IMR-90 (cell line): ENCODE measurements around the gene ALCAM. TPM values are rescaled to one million over a fixed set of nuclear protein-coding genes. Genes with fewer than 3 reads are reported as not detected.

Experiments
- ATAC-seq: fragments of 200-7000 bp; cut with Tn5 transposase; 2 replicates; pipeline ENCODE4 v1.9.1; 2020; ENCODE audit warnings: low read depth, mild to moderate bottlenecking, moderate library complexity
- BruUV-seq: library from RNA; stranded (reverse); fragments of 400-500 nt; replicated peaks from 2 replicates; lab custom pipeline; 2021; lab: Mats Ljungman, UMichigan
- CTCF ChIA-PET: fragments of 300-600 bp; formaldehyde crosslinking; extraction: SDS; loops from one replicate; lab custom pipeline; 2021; ENCODE audit warnings: antibody characterized with exemption; lab: Yijun Ruan, JAX
- POLR2A ChIA-PET: fragments of 300-600 bp; sonication (Branson Sonifier 250); formaldehyde crosslinking; loops from one replicate; lab custom pipeline; 2022; ENCODE audit warnings: antibody characterized with exemption; ENCODE audit not compliant: unreplicated experiment; lab: Charles Lee
- DNase-seq: peaks from one replicate; pipeline ENCODE4 v3.0.0; 2013
- H2AFZ ChIP-seq: replicated peaks from 2 replicates; pipeline ENCODE3; 2013; ENCODE audit warnings: low read length, mild to moderate bottlenecking; ENCODE audit not compliant: poor library complexity
- H2AK5ac ChIP-seq: 2 replicates; pipeline ENCODE4 v1.6.1; 2013; ENCODE audit warnings: low read depth, low read length, inconsistent platforms
- H2AK9ac ChIP-seq: replicated peaks from 2 replicates; pipeline ENCODE3; 2013; ENCODE audit warnings: mild to moderate bottlenecking, low read depth, low read length, moderate library complexity; ENCODE audit not compliant: poor library complexity
- H2BK120ac ChIP-seq: 2 replicates; pipeline ENCODE4 v1.6.1; 2013; ENCODE audit warnings: low read depth, low read length, inconsistent platforms
- H2BK15ac ChIP-seq: 3 replicates; pipeline ENCODE4 v1.6.1; 2013; ENCODE audit warnings: low read depth, low read length, inconsistent platforms
- H2BK20ac ChIP-seq: 2 replicates; pipeline ENCODE4 v1.6.1; 2013; ENCODE audit warnings: low read depth, mild to moderate bottlenecking, inconsistent platforms, low read length, moderate library complexity
- H2BK5ac ChIP-seq: 2 replicates; pipeline ENCODE4 v1.6.1; 2013; ENCODE audit warnings: mild to moderate bottlenecking, low read depth, low read length, inconsistent platforms; ENCODE audit not compliant: poor library complexity, severe bottlenecking
- H3K14ac ChIP-seq: replicated peaks from 2 replicates; pipeline ENCODE4 v1.6.1; 2013; ENCODE audit warnings: low read depth, low read length, inconsistent platforms
- H3K18ac ChIP-seq: 2 replicates; pipeline ENCODE4 v1.6.1; 2013; ENCODE audit warnings: low read depth, low read length, control low read depth
- H3K23ac ChIP-seq: 2 replicates; pipeline ENCODE4 v1.6.1; 2013; ENCODE audit warnings: low read depth, low read length, inconsistent platforms
- H3K27ac ChIP-seq: 2 replicates; pipeline ENCODE4 v1.5.1; 2013; ENCODE audit warnings: mild to moderate bottlenecking, control low read depth, low read length; ENCODE audit not compliant: insufficient read depth
- H3K27me3 ChIP-seq: 2 replicates; pipeline ENCODE4 v1.6.1; 2013; ENCODE audit warnings: low read length; ENCODE audit not compliant: control insufficient read depth, insufficient read depth
- H3K36me3 ChIP-seq: 2 replicates; pipeline ENCODE4 v1.6.1; 2013; ENCODE audit warnings: low read length, mixed read lengths; ENCODE audit not compliant: control insufficient read depth, insufficient read depth
- H3K4ac ChIP-seq: 2 replicates; pipeline ENCODE4 v1.6.1; 2013; ENCODE audit warnings: low read depth, low read length, inconsistent platforms
- H3K4me1 ChIP-seq: 2 replicates; pipeline ENCODE4 v1.6.1; 2013; ENCODE audit warnings: low read length, mixed read lengths; ENCODE audit not compliant: control insufficient read depth, insufficient read depth
- H3K4me2 ChIP-seq: 2 replicates; pipeline ENCODE4 v1.6.1; 2013; ENCODE audit warnings: low read depth, mild to moderate bottlenecking, control low read depth, low read length, moderate library complexity
- H3K4me3 ChIP-seq: 2 replicates; pipeline ENCODE4 v1.5.1; 2013; ENCODE audit warnings: low read depth, mild to moderate bottlenecking, control low read depth, low read length, moderate library complexity; ENCODE audit not compliant: insufficient read depth
- H3K56ac ChIP-seq: 2 replicates; pipeline ENCODE4 v1.6.1; 2013; ENCODE audit warnings: low read length, inconsistent platforms; ENCODE audit not compliant: insufficient read depth; ENCODE audit errors: extremely low read depth
- H3K79me1 ChIP-seq, 2 experiments: 2 replicates each; pipeline ENCODE4 v1.6.1; 2013; ENCODE audit warnings: low read length in 2 of 2, inconsistent platforms in 1 of 2, low read depth in 1 of 2
- H3K9ac ChIP-seq: 2 replicates; pipeline ENCODE4 v1.6.1; 2013; ENCODE audit warnings: low read depth, low read length, control low read depth
- H3K9me1 ChIP-seq: 2 replicates; pipeline ENCODE4 v1.6.1; 2013; ENCODE audit warnings: low read length, inconsistent platforms; ENCODE audit not compliant: insufficient read depth
- H3K9me3 ChIP-seq: 2 replicates; pipeline ENCODE4 v1.6.1; 2013; ENCODE audit warnings: low read length; ENCODE audit not compliant: control insufficient read depth, insufficient read depth
- H4K20me1 ChIP-seq: 2 replicates; pipeline ENCODE4 v1.6.1; 2013; ENCODE audit warnings: low read length, inconsistent platforms; ENCODE audit not compliant: insufficient read depth
- H4K5ac ChIP-seq: 2 replicates; pipeline ENCODE4 v1.6.1; 2013; ENCODE audit warnings: mild to moderate bottlenecking, low read depth, low read length, control low read depth
- H4K8ac ChIP-seq, 2 experiments: 2 replicates each; pipeline ENCODE4 v1.6.1; 2013; ENCODE audit warnings: low read depth in 2 of 2, low read length in 2 of 2, control low read depth in 1 of 2, inconsistent platforms in 1 of 2
- H4K91ac ChIP-seq: 2 replicates; pipeline ENCODE4 v1.6.1; 2013; ENCODE audit warnings: low read depth, low read length, inconsistent platforms; ENCODE audit not compliant: insufficient read depth
- CHD1 ChIP-seq: IDR thresholded peaks from 2 replicates; pipeline ENCODE4 v1.6.1; 2012; ENCODE audit warnings: low read depth, low read length, improper control_type of control experiment
- RAD21 ChIP-seq: IDR thresholded peaks from 2 replicates; pipeline ENCODE4 v1.6.1; 2012; ENCODE audit warnings: low read length, improper control_type of control experiment
- SMC3 ChIP-seq: fragments of 150-350 bp; IDR thresholded peaks from 2 replicates; pipeline ENCODE4 v1.6.1; 2016; ENCODE audit warnings: low read depth, mild to moderate bottlenecking, antibody characterized with exemption, low read length, moderate library complexity
- WGBS, 2 experiments: methylation state at CpG; one replicate each; pipeline versions ENCODE4 v1.1.5 to v1.1.7; 2013; ENCODE audit warnings: missing lambda C conversion rate in 2 of 2; ENCODE audit not compliant: insufficient read length in 1 of 2; ENCODE audit errors: extremely low coverage in 2 of 2; 5-methylcytosine and 5-hydroxymethylcytosine counted together
- dilution Hi-C: fragments of 300-500 bp; cut with HindIII; formaldehyde crosslinking; loops from one replicate; pipeline ENCODE4 v1.14.3; 2018; ENCODE audit warnings: low sequenced_read_pairs; ENCODE audit not compliant: unreplicated experiment
- in situ Hi-C: fragments of 300-500 bp; cut with MboI; formaldehyde crosslinking; loops from 3 replicates; pipeline ENCODE4 v1.14.3; 2019; ENCODE audit warnings: low sequenced_read_pairs, inconsistent platforms, mixed read lengths
- intact Hi-C: fragments of 100-400 bp; cut with micrococcal nuclease; formaldehyde crosslinking; loops from 2 replicates; pipeline ENCODE4 v1.10.0; 2022
- polyA plus RNA-seq, 3 experiments: library from polyadenylated mRNA; depleted of rRNA; stranded (reverse); fragments of >200 nt; gene quantifications; 2 replicates each; pipeline ENCODE4 v1.2.3, GENCODE V29; 2012; ENCODE audit warnings: low replicate concordance in 1 of 3
- total RNA-seq: library from RNA; depleted of rRNA; stranded (reverse); fragments of >200 nt; gene quantifications from 2 replicates; pipeline ENCODE4 v1.2.3, GENCODE V29; 2012

ALCAM gene
- total and polyA plus RNA-seq, 2 of the 4 experiments (the other 2 are of a cell fraction): 117 to 423 TPM

DNA sequence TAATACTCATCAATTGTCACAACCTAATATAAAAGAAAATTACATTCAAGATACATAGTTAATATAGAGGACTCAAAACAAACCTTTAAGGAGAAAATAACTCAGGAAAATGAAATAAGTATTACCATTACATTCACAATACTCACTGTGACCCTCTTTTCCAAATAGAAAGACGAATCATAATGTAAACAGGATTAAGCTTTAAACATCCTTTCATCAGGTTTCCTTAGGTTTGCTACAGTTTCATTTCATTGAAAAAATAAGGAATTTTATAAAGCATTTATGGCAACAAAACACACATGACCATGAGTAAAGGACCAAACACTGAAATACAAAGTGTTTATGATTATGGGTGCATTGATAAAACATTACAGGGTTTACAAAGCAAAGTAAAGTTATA lies 162.7 kb downstream of the ALCAM start:
- ChIA-PET POLR2A (no interaction called here), CTCF (interaction anchor here (1.2 kb wide), 1 partner anchor 12 kb away, joined by 4 read pairs; no protein-coding TSS in a partner anchor)
- Histone ChIP-seq H3K9ac (no peak overlapping the region), H3K4me1 (peaks cover 9% of the 10 kb centered on the region), H2BK20ac (no peak overlapping the region), H3K27me3 (no peaks in the 10 kb centered on the region), H4K8ac (no peak overlapping the region), H3K4me3 (no peak overlapping the region), H3K14ac (no peak overlapping the region), H2BK15ac (no peak overlapping the region), H3K27ac (no peak overlapping the region), H3K9me3 (no peaks in the 10 kb centered on the region), H3K56ac (no peak overlapping the region), H3K79me1 (peaks cover 11 to 48% of the 10 kb centered on the region in 2 experiments), H3K9me1 (peaks cover 9% of the 10 kb centered on the region), H3K23ac (no peak overlapping the region), H4K5ac (no peak overlapping the region), H3K4ac (no peak overlapping the region), H3K4me2 (peak overlapping the region; percentile 36; the same call in 1 of the 2 replicates), H2AK9ac (no peak overlapping the region), H2AK5ac (no peak overlapping the region), H4K20me1 (no peaks in the 10 kb centered on the region), H2AFZ (no peak overlapping the region), H3K18ac (peak overlapping the region; percentile 62; the same call in 1 of the 2 replicates), H2BK5ac (no peak overlapping the region), H2BK120ac (no peak overlapping the region), H4K91ac (no peak overlapping the region), H3K36me3 (peaks cover 6% of the 10 kb centered on the region)
- WGBS, 2 experiments: no CpG with 5 or more reads among the region's 1 CpG
- dilution Hi-C loops: no loop called here
- no TSS peak for BruUV-seq
- DNase-seq (peak; percentile 34), ATAC-seq (peak; percentile 11; the same call in 1 of the 2 replicates)
- in situ Hi-C loops: loop anchor here (25.0 kb wide), 1 partner anchor 917 kb away; no protein-coding TSS in a partner anchor
- TF ChIP-seq RAD21 (no peak), SMC3 (no peak), CHD1 (no peak)
- intact Hi-C loops: no loop called here
